HG02798 (cell line): Measurements from ENCODE around the gene SMARCAL1.
"Not testable (repeated sequence)": the region's sequence is repeated elsewhere in the genome, so short reads cannot be mapped to it uniquely, and the experiment has no call there.

Experiments used
- ATAC-seq: cut with Tn5 transposase; IDR thresholded peaks from one replicate; pipeline ENCODE4 v1.9.1; 2021; ENCODE audit warnings: mild to moderate bottlenecking; ENCODE audit not compliant: unreplicated experiment, poor library complexity

SMARCAL1 gene

DNA sequence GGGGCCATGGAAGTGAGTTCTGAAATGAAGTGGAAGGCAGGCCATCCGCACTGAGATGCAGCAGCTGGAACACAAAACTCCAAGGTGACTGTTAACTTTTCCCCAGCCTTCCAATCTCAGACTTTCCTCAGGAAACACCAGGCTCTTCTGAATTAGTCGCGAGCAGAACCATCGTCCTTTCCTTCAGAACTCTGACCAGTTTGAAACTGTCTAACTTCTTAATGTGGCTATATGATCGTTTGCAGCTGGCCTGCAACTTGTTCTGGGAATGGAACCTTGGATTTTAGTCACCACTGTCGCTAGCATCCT, 85.7 kb downstream of the SMARCAL1 start:
- ATAC-seq: no peak

DNA sequence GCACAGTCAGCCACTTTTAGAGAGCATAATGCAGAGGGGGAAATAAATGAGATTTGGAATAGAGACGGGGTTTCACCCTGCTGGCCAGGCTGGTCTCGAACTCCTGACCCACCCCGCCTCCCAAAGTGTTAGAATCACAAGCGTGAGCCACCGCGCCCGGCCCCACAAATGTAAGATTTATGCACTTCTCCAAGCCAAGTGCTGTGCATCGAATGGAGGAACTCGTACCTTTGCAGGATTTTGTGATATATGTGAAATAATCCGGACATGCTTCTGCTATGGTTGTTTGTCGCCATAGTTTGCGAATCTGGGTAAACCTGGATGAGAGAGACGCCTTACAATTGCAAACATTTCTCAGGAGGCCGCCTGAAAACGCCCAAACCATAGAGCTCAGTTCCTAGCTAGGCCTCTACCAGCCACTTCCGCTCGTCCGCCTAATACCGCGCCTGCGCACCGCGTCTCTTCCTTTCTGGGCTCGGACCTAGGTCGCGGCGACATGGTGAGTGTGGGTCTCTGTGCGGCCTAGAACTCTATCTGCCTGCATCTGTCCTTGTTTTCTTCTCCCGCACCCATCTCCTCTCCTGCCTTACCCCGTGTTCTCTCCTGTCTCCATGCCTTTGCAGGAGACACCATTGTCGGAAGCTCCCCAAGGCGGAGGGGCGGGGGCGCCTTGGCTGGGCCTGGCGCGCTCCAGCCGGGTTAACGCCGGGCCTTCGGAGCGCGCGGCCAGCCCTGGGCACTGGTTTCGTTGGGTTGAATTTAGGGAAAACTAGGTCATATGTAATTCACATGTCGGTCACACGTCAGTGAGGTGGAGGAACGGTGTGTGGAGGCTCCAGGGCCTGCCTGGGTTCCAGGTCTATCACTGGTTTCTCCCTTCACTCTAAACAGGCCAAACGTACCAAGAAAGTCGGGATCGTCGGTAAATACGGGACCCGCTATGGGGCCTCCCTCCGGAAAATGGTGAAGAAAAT, 86.4 kb downstream of the SMARCAL1 start, which contains the start of gene RPL37A:
RPL37A (plus strand) TSS at position 466 of the 974 bp plus-strand sequence; CDS start at position 497, 31 bp downstream.
- ATAC-seq: peak; percentile 92

DNA sequence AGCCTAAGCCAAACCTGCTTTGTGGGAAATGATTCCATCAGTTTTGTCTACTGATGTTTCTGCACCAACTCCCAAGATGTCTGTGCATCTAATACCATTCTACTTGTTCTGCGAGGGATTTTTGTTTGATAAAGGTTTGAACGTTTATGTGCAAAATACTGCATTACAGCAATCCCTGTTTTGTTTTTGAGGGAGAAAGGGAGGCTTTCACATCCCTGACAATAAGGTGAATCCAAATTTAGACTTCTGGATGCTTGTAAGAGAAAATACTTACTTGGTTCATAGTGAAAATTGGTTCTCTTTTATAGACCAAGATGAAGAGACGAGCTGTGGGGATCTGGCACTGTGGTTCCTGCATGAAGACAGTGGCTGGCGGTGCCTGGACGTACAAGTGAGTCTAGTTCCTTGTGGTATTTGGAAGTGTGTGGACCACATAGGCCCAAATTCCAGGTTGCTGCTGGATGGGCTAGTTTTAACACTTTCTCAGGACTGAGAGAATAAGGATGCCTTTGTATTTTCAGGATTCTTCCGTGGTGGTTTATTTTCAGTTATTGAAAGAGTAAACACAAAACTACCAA, 87.4 kb downstream of the SMARCAL1 start:
- ATAC-seq: no peak

DNA sequence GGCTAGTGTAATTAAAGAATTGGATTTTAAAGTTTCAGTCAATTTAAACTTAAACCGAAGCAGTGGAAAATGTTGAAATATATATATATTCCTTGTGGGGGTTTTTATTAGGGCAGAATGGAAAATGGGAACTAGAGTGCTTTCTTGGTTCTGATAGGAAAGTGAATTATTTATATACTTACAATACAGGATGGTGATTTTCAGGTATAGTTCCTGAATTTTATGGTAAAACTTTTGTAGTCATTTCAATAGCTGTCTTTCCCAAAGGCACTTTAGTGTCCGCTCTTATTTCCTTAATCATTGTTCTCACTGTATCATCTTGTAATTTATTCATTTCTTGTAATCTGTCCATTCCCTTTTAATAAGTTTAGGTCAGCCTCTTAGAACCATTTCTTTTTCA, 88.3 kb downstream of the SMARCAL1 start:
- ATAC-seq: no peak

DNA sequence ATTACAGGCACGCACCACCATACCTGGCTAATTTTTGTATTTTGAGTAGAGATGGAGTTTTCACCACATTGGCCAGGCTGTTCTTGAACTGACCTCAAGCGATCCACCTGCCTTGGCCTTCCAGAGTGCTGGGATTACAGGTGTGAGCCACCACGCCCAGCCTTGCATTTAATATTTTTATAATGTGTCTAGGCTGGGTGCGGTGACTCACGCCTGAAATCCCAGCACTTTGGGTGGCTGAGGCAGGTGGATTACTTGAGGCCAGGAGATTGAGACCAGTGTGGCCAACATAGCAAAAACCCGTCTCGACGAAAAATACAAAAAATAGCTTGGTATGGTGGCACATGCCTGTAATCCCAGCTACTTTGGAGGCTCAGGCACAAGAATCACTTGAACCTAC, 89.6 kb downstream of the SMARCAL1 start:
- no peak for ATAC-seq

DNA sequence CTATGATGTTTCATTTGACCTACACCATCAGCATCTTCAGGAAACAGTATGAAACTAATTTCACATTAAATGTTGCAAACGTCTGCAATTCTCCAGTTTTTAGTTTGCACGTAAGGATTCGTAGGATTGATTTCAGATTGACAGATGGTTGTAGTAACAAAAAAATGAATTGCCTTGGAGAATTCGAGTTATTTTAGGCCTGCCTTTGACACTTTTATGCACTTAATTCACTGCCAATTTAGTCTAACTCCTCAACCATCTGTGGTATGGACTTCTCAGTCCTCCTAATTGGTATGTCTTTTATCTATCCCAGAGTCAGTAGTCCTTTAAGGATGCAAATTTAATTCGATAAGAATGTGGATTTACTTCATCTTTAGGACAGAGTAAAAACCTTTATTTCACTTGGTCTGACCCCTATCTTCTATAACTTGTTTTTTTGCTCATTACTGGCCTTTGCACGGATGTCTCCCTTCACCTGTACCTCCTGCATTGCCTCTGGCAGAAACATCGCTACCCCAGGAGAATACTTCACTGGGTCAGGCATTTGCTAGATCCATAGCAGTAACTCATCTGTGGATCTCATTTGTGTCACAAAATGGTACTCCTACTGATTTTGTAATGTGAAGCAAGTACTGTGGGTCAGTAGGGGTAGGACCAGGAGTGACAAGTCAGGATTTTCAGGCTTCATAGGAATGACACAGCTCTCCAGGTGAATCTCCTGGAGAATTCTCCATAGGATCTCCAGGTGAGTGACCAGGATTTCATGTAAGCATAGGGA, 90.3 kb downstream of the SMARCAL1 start:
- no peak for ATAC-seq

DNA sequence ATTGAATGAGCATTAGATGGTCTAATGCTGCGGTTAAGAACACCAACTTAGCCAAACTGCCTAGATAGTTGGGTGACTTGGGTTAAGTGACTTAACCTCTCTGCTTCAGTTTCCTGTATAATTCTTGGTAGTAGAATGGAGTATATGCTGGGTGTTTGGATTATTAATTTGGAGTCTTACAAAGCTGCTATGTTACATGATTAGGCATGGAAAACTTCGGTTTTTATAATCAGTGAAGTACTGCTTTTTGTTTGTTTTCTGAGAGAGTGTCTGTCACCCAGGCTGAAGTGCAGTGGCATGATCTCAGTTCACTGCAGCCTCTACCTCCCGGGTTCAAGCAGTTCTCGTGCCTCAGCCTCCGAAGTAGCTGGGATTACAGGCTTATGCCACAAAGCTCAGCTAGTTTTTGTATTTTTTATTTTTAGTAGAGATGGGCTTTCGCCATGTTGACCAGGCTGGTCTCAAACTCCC, 90.9 kb downstream of the SMARCAL1 start:
- ATAC-seq: no peak

DNA sequence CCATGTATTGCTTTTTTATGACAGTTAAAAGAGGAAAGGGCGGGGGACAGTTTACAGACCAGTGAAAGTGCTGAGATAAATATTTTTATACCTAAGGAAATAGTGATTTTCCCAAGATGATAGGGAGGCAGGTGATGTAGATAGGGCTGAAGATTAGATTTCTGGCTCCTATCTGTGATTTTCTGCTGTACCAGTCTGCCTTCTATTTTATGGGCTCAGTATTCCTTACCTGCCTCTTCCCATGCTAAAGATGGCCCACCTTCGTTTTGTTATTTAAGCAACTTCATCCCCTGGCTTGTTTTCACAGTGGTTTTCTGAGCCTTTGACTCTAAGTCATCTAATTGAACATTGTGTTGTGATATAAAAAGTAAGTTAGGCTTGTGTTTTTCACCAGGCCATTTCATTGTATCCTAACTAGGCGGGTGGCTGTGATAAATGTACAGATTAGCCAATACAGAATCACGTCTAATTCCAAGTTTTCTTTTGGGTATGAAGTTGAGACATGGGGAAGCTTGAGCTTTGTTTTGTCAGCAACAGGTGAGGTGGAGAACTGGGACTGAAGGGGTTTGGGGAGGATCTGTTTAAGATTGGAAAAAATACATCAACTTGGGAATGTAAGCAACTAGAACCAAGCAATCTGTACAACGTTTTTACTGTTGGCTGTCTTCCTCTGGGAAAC, 91.6 kb downstream of the SMARCAL1 start:
- ATAC-seq: no peak

DNA sequence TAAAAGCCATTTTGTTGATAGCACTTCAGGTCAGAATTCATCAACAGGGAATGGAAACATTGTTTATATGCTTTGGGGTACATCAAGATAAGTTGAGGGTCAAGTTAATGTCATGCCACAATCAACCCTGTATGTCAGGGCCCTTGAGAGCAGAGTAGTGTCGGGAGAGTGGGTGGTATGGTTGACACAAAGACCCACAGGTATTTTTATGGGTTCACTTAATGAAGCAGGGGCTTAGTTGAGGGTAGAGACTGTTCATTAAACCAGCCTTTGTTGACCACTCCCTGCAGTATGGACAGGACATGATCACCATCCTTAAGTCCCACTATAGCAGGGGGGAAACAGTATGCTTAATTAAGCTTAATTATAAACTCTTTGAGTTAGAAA, 92.1 kb downstream of the SMARCAL1 start:
- ATAC-seq: no peak

DNA sequence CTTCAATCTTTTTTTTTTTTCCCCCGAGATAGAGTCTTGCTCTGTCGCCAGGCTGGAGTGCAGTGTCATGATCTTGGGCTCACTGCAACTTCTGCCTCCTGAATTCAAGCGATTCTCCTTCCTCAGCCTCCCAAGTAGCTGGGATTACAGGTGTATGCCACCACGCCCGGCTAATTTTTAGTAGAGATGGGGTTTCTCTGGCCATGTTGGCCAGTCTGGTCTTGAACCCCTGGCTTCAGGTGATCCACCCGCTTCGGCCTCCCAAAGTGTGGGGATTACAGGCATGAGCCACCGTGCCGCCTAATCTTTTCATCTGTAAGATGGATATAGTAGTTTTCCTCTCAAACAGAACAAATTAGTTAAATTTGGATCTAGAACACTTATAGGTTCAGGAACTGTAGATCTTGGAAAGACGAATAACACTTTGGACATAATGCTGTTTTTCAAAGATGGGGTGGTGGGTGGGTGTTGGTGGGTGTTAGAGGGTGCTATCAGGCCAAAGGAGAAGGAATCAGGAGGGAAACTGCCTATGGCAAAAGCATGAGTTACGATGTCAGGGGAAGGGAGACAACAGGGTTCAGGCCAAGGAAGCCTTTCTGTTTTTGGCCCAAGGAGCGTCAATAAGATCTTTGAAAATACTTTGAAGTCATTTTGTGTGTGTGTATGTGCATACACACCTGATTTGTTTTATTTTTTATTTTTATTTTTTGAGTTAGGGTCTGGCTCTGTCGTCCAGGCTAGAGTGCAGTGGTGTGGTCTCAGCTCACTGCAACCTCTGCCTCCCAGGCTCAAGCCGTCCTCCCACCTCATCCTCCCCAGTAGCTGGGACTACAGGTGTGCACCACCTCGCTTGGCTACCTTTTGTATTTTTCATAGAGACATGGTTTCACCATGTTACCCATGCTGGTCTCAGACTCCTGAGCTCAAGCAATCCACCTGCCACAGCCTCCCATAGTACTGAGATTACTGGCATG, 93.1 kb downstream of the SMARCAL1 start:
- no peak for ATAC-seq

DNA sequence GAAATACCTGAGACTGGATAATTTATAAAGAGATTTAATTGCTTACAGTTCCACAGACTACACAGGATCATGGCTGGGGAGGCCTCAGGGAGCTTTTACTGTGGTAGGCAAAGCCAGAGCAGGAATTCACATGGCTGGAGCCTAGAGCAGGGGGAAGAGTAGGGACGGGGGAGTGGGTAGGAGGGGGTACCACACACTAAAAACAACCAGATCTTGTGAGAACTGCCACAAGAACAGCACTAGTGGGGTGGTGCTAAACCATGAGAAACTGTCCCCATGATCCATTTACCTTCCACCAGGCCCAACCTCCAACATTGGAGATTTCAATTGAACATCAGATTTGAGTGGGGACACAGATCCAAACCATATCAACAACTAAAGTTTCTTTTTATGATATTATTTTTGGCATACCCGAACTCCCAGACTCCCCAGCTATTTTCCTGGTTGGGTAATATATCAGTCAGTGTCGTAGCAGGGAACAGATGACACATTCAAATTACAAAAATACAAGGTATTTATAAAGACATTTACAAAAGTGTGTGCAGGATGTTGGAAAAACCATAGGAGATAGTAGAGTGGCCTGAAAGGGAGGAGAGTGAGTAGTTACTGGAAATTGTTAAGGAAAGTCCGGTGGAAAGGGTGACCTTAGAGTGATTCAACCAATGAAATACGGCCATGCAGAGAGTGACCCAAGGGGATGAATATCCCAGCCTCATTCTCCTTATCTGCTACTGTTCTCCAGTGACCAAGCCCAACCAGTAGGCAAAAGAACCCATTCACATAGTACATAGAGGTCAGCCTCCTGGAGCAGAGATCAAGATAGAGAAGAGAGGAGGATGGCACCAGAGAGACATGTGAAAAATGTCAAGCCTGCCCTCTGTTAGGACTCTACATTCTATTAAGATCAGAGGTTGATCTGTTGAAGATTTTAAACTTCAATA, 95.2 kb downstream of the SMARCAL1 start:
- no peak for ATAC-seq

DNA sequence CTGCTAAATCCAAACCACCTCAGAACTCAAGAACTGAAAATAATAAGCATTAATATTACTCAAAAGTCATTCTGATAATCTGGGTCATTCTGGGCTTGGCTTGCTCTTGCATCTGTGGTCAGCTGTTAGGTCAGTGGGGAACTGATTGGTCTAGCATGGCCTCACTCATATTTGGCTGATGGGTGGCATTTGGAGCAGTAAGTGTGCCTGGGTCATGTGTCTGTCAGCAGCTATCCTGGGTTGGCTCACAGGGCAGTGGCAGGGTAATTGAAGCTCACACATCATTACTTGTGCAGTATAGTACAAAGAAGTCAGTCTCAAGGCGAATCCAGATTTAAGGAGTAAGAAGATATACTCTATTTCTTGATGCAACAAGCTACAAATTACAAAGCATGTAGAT, 95.9 kb downstream of the SMARCAL1 start:
- ATAC-seq: no peak

DNA sequence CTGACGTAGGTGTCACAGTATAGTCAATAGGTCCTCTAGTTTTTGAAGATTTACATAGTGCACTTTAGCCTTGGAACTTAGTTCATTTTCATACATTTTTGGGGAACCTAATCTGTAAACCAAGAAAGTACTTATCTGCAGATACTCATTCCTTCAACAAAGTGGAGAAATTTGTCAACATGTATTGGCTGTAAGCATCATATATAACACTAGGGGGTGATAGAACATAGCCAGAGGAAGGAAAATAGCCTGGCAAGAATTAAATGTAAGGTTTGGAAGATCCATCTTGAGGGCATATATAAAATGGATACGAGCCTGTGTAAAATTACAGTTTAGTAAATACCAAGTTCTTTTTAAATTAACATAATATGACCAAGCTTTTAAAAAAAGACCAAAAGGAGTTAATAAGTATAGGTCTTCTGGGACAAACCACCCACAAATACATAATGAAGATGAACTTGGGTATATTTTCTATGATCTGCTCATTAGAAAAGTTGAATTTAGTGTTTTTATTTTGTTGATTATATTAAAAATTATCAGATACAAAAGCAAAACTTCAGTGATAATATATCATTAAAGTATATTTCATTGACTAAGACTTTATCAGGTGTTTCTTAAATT, 104.6 kb downstream of the SMARCAL1 start:
- ATAC-seq: peak; percentile 47

DNA sequence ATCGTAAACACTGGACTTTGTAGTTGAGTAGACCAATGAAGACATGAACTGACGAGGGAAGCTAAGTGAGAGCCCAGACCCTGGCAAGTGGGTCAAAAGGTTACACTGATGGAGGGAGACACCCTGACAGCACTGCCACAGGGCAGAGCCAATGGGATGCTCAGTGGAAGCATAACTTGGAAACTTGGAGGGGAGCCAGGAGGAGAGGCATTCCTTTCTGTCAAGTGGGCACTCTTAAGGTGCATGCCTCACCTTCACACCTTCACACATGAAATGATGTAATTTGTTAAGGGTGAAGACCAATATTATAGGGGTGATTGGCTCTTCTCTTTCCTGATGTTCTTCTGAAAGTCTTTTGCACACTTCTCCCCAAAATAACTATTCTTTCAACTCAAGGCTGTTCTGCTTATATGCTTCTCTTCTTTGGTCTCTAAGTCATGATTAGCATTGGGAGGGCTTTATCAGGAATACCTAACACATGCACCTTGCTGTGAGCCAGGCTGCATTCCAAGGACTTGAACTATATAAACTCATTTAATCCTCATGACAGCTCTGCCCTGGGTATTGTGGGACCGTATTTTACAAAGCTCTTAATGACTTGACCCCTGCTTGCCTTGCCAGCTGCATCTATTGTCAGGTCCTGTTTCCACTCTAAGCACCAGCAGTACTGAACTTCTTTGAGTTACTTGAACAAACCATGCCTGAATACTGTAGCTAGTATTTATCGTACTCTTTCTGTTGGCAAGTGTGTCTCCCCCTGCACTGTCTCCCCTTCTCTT, 105.4 kb downstream of the SMARCAL1 start:
- no peak for ATAC-seq

DNA sequence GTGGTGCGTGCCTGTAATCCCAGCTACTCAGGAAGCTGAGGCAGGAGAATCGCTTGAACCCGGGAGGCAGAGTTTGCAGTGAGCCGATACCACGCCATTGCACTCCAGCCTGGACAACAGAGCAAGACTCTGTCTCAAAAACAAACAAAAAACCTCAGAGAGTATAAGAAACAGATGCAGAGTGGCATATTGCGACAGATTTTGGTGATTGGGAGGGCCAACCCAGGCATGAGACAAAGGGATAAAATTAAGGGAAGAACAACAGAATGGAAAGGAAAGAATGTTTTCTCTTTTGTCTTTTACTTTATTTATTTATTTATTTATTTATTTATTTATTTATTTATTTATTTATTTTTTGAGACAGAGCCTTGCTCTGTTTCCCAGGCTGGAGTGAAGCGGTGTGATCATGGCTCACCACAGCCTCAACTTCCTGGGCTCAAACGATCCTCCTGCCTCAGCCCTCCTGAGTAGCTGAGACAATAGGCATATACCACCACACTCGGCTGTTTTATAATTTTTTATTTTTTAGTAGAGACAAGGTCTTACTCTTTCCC, 106.4 kb downstream of the SMARCAL1 start:
- not testable (repeated sequence) for ATAC-seq

DNA sequence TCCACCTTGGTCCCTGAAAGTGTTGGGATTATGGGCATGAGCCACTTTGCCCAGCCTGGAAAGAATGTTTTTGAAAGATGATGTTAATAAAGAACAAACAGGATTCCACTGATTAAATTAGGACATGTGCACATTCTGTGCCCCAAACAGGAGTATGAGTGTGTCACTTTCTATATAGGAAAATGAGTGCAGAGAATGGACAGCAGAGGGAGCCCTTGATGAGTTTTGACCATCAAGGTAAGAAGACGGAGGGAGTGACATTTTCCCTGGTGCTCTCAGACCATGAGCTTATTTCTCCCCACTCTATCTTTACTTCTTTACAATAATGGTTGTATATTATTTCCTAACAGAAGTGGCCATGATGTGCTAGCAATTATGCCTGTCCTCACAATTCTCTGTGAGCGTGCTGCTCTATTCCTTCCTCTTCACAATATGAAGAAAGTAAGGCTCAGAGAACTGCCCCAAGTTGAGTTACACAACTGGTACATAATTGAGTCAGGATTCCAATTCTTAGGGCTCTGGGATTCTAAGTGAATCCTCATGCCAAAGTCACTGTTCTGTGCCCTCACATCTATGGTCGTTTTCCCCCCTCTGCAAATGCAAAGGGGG, 107.0 kb downstream of the SMARCAL1 start:
- ATAC-seq: peak; percentile 79
